AG08396 (cell line): ENCODE results near the gene JAML.
"Not testable (repeated sequence)": the region's sequence is repeated elsewhere in the genome, so short reads cannot be mapped to it uniquely, and the experiment has no call there.

Experiments used
- DNase-seq: peaks from one replicate; pipeline ENCODE4 v3.0.0; 2012; ENCODE audit warnings: low spot score, mixed read lengths

The JAML gene

DNA sequence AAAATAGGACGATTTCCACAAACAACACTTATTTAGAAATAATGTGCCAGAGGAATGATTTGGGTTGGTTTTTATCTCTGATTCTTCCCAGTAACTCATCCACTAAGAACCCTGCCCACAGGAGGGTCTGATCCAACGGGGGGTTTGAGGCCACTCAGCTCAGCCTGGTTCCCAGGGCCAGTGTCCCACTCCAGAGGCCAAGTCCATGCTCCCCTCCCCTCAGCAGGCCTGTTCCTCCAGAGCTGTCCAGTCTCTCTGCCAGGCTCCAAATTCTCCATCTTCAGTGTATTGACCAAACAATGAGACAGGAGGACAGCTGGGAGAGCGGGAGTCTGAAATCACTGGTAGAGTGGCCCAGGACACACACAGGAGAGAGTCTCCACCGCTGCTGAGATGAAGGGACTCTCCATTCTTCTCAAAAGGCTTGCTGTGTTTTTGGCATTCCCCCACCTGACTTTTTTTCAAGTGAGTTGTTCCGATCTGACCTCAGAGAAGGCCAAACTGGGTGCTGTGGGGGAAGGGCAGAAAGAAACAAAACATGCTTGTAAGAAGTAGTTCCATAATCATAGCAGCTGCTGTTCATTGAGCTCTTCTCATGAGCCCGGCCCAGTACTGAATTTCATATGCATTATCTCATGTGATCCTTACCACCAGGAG lies 30.8 kb downstream of the JAML start:
- DNase-seq, result no peak

- DNase-seq, result not testable (repeated sequence)
Observed at GRCh38 chr11:118192817-118193216, 32.0 kb downstream of the JAML start.

GRCh38 chr11:118190942-118191506 lies 33.8 kb downstream of the JAML start:
- not testable (repeated sequence) for DNase-seq

DNA sequence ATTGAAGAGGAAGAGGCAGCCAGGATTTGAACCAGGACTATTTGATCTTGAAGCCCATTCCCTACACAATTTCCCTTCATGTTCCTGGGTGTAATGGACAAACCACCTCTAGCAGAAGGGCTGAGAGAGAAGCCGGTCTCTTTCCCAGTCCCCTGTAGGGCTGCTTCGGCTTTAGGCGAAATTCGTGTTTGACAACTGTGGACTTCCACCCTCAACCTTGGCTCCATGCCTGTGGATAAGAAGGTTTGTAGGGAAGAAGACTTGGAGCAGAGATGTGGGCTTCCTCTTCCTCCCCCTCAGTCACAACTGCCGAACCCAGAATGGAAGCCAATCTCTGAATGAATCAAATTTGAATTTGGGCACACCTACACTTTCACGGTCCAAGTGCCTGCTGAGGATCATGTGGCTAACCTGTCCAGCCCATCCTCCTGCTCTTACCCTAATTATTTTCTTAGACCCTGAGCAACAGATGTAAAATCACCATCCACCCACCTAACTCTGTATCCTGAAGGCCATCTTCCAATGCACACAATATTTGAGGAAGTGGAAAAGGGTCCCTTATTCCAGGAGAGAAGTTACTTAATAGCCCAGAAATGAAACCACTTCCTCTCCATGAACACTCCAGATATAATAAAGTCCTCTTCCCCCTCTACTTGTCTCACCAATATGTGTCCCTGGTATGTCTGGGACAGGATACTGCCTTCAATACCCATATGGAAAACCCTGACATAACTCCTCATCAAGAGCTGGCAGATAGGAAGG lies 38.3 kb downstream of the JAML start:
- DNase-seq, result no peak

DNA sequence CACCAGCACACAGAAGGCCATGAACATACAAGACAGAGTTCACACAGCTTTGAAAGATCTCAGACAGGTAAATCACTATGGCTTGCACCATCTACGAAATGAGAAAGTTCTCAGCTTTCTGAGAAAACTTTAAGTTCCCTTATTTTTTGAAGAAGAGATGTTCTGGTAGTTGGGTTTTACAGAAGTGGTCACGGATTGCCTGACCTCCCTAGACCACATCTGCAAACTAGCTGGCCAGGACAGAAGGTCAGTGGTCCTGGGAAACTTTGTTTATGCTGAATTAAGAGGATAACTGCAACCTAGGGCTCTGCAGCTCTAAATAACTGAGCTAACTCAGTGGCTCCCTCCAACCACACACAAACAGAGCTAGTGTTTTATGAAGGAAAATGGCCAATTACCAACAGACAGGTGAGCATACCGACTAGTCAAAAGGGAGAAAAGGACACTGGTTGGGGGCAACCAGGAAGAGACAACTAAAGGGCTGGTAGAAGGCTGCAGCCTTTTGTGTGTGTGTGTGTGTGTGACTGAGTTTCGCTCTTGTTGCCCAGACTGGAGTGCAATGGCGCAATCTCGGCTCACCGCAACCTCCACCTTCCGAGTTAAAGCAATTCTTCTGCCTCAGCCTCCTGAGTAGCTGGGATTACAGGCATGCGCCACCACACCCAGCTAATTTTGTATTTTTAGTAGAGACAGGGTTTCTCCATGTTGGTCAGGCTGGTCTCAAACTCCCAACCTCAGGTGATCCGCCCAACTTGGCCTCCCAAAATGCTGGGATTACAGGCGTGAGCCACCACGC lies 39.8 kb downstream of the JAML start:
- no peak for DNase-seq

DNA sequence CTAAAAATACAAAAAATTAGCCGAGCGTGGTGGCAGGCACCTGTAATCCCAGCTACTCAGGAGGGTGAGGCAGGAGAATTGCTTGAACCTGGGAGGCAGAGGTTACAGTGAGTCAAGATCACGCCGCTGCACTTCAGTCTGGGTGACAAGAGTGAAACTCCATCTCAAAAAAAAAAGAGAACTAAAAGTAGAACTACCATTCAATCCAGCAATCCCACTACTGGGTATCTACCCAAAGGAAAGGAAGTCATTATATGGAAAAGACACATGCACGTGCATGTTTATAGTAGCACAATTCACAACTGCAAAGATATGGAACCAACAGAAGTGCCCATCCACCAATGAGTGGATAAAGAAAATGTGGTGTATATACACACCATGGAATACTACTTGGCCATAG lies 41.1 kb downstream of the JAML start:
- not testable (repeated sequence) for DNase-seq

- DNase-seq, result peak; percentile 50
Observed at GRCh38 chr11:118180300-118180703, 44.5 kb downstream of the JAML start.

DNA sequence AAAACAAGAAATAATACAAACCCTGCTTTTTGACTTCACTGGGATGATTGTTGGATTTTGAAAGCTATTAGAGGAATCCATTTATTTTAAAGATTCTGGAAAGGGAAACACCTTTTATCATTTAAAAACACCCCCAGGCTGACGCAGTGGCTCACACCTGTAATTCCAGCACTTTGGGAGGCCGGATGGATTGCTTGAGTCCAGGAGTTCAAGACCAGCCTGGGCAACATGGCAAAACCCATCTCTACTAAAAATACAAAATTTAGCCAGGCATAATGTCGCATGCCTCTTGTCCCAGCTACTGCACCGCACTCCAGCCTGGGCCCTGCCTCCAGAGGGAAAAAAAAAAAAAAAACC lies 48.1 kb downstream of the JAML start:
- DNase-seq, result no peak

DNA sequence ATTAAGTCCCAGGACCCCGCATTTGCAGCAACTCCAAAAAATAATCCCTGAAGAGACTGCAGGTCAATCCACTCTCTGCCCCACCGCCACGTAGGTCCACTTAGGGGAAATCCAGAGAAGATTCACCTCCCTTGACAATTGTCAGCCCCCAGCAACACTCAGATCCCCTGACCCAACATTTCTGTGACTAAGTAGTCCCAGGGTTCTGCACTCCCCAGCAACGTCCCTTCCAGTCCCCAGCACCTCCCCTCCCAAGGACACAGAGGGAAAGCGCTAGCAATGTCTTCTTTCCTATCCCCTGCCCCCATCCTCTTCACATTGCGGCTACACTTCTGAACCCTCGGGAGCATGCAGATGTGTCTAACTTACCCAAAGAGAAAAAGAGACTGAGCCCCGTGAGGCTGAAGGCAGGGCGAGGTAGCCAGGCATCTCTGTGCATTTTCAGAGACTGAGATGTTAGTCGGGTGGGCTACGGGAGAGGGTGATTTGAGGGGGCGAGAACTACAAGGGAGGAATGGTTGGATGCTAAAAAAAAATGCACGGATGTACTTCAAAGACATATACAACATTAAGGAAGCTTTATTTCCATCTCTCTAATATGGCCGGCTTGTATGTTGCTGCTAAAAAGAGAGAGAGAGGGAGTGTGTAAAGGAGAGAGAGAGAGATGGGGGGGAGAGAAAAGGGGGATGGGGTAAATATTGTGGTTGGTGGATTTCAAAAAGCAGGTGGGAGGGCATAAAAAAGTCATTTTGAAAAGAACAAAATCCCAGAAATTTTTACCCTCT lies 48.6 kb downstream of the JAML start, which contains the start of gene SCN2B:
SCN2B (minus strand) TSS at position 647 of the 785 bp plus-strand sequence; CDS start at position 439, 208 bp downstream.
- no peak for DNase-seq

DNA sequence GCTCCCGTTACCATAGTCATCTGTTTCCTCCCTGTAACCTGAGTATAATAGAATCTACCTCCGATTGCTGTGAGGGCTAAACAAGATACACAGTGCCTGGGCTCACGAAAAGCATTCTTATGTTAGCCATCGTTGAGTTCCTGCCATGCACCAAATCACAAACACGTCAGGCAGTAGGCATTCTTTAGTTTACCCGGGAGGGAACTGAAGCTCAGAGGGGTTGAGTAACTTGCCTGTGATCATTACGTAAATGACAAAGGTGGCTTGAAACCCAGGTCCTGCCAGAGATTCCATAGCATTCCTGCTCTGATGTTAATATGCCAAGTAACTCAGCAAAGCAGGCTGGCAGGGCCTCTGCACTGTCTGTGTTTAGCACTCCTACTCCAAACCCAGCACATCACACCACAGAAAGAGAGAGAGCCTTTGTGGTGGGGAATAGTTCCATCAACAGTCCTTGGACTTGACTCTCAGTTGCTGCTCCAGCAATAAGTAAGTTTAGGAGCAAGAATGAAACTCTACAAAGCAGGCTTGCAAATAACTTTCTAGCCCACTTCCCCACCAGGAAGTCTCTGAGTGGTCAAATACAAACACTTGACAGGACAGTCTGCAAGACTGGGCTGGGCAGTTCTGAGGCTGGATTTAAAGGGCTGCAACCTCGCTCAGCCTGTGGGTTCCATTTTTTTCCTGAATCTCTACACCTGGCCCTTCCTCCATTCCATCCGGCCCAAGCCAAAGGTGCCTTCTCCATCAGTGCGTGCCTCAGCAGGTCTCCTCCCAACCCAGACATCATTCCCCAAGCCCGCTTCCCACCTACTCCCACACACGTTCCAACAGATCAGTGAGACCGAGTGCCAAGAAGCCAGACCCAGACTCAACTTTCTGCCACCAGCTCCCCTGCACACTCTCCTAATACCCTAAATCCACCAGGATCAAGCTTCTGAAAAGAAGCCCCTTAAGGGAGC lies 49.5 kb downstream of the JAML start:
- peak; percentile 65 for DNase-seq

DNA sequence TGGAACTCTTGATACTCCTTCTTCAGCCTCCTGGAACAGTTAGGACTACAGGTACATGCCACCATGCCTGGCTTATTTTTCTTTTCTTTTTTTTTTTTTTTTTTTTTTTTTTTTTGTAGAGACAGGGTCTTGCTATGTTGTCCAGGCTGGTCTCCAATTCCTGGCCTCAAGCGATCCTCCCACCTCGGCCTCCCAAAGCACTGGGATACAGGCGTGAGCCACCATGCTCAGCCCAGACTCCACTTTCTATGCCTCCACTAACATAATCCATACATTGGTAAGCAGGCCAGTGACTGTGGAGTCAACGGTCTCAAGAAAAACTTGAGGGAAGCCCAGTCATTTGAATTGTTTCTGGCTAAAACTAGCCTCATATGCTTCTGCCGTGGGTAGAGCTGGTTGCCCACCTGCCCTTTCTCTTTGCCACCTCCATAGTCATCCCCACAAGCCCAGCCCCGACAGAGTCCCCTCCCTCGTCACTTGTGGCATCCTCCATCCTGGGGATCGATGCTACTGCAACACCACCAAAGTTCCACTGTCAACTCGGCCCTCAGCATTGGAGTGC lies 50.7 kb downstream of the JAML start:
- no peak for DNase-seq

- DNase-seq, result no peak
Observed at GRCh38 chr11:118172356-118172755, 52.5 kb downstream of the JAML start.

DNA sequence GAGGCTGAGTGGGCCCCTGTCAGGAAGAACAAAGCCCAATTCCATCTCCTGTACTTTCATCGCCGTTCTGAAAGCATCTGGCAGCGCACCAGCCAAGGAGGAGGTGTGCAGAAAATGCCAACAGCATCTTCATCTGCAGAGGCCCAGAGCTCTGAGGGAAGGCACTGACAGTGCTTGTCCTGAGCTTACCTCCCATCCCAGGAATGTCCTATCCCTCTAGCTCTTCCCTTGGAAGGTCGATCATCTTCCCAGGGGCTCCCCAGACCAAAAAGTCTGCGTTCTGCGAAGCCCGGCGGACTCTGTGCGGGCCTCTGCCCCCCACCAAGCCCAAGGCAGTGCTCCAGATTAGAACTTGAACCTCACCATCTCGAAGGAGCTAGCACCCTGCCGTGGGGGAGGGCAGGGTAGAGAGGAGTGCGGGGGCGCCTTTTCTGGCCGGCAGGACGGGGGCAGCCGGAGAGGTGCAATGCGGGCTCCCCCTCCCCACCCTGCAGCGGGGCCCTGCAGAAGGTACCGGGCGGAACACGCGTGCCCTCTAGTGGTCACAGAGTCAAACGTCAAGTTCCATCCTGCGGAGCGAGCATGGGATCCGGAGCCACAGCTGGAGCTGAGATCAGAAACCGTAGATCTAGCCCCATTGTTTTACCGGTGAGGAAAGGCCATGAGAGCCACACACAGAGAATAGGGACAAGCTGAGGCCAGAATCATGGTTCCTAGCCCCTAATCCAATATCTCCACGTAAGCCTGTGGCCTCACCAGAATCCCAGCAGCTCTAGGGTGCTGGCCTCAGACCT lies 53.3 kb downstream of the JAML start:
- peak; percentile 84 for DNase-seq

GRCh38 chr11:118170882-118171268 lies 53.9 kb downstream of the JAML start:
- DNase-seq, result no peak

GRCh38 chr11:118170231-118170630 lies 54.6 kb downstream of the JAML start:
- no peak for DNase-seq

DNA sequence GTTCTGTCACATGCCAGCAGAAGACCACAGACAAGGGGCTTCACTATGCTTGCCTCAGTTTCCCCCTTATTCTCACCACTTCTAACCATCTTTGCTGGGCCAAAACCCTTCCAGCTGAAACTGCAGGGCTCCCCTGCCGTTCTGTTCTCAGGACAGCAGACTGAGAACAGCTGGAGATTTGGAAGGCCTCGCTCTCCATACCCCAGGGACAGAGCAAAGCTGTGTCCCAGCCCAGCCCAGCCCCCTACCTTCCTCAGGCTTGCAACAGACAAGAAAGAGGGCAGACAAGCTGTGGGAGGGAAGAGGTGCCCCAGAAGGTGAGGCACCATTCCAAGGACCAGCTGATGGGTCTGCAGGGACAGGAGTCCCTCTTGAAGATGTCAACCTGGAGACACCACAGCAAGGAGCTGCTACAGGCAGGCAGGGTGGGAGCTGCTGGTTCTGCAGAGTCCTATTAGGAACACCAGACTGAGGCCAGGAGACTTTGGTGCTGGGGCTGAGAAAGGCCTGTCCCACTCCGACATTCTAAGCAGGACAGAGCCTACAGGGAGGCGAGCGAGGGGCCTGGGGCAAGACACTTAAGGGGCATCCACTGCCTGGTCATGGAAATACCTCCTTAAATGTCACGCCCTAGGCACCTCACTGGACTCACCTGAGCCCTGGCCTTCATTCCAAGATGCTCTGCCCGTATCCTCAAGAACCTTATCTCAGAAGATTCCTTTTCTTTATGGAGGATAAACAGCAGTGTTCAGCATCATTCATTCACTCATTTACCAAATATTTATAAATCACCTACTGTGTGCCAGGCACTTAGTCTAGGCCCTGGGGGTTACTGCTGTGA lies 55.3 kb downstream of the JAML start:
- DNase-seq, result no peak

- DNase-seq, result no peak
Observed at GRCh38 chr11:118168751-118169150, 56.1 kb downstream of the JAML start.

DNA sequence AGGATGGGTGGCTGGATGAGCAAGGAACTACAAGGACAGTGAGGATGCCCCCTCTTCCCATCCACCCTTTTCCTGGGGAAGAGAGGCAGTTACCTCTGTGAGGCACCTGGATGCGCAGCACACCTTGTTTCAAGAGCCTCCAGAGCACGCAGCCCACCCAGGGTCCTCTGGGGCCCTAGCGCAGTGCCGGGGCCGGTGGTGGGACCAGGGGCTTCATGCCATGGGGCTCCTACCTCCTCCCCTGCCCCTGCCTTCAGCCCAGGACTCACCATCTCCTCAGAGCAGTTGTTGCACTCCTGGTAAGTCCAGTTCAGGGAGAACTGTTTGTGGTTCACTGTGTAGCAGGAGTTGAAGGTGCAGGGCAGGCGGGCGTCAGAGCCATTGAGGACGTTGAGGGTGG lies 56.5 kb downstream of the JAML start:
- DNase-seq, result no peak
